Measurements from ENCODE around the gene PTPRF.

The PTPRF gene

GRCh38 chr1:43583058-43583457 is 52.4 kb downstream of the PTPRF start:
- TF ChIP-seq CTCF (IDR thresholded peaks at IDR 0.05; ENCODE audit: low read depth, low read length, poor library complexity, severe bottlenecking) (no peak), EZH2phosphoT487 (IDR thresholded peaks at IDR 0.05; ENCODE audit: borderline replicate concordance, low read length) (no peak)
- no peaks in the 10 kb centered on the region for H3K9me2 ChIP-seq (replicated peaks; ENCODE audit: control insufficient read depth, low read length)
- H3K27ac ChIP-seq (ENCODE audit: low read depth, low read length) = no peak overlapping the region
- H4K20me1 ChIP-seq (ENCODE audit: control insufficient read depth, insufficient read depth, low read depth, low read length) = no peaks in the 10 kb centered on the region
- no peak overlapping the region for H3K4me3 ChIP-seq (ENCODE audit: low read length)
- no peaks in the 10 kb centered on the region for H3K36me3 ChIP-seq (ENCODE audit: control insufficient read depth, low read length)
- no peaks in the 10 kb centered on the region for H3K79me2 ChIP-seq (ENCODE audit: control insufficient read depth, low read length)
- H3K4me1 ChIP-seq (ENCODE audit: control insufficient read depth, low read length) = no peaks in the 10 kb centered on the region
- H3F3A ChIP-seq (ENCODE audit: control insufficient read depth, insufficient read depth) = no peaks in the 10 kb centered on the region
- H3K4me2 ChIP-seq (ENCODE audit: low read length) = no peak overlapping the region
- no peaks in the 10 kb centered on the region for H3K9me3 ChIP-seq (ENCODE audit: control insufficient read depth, insufficient read depth, low read length)
- no peaks in the 10 kb centered on the region for H3K27me3 ChIP-seq (ENCODE audit: control insufficient read depth, low read length)

- Histone ChIP-seq H3K4me2 (ENCODE audit: low read length) (no peak overlapping the region), H3K36me3 (ENCODE audit: control insufficient read depth, low read length) (no peaks in the 10 kb centered on the region), H3K9me2 (replicated peaks; ENCODE audit: control insufficient read depth, low read length) (no peaks in the 10 kb centered on the region)
These were observed 53.5 kb downstream of the PTPRF start for GRCh38 chr1:43584204-43584603.

GRCh38 chr1:43585557-43585956 is 54.9 kb downstream of the PTPRF start:
- no peak overlapping the region for H3K4me3 ChIP-seq (ENCODE audit: low read length)
- H3K79me2 ChIP-seq (ENCODE audit: control insufficient read depth, low read length) = no peaks in the 10 kb centered on the region
- H3K4me1 ChIP-seq (ENCODE audit: control insufficient read depth, low read length) = no peaks in the 10 kb centered on the region
- TF ChIP-seq EZH2phosphoT487 (IDR thresholded peaks at IDR 0.05; ENCODE audit: borderline replicate concordance, low read length) (no peak), CTCF (IDR thresholded peaks at IDR 0.05; ENCODE audit: low read depth, low read length, poor library complexity, severe bottlenecking) (no peak)
- H3K36me3 ChIP-seq (ENCODE audit: control insufficient read depth, low read length) = no peaks in the 10 kb centered on the region
- H3K27ac ChIP-seq (ENCODE audit: low read depth, low read length) = no peak overlapping the region
- no peaks in the 10 kb centered on the region for H3K9me3 ChIP-seq (ENCODE audit: control insufficient read depth, insufficient read depth, low read length)
- no peaks in the 10 kb centered on the region for H3F3A ChIP-seq (ENCODE audit: control insufficient read depth, insufficient read depth)
- no peaks in the 10 kb centered on the region for H4K20me1 ChIP-seq (ENCODE audit: control insufficient read depth, insufficient read depth, low read depth, low read length)
- H3K9me2 ChIP-seq (replicated peaks; ENCODE audit: control insufficient read depth, low read length) = no peaks in the 10 kb centered on the region
- no peak overlapping the region for H3K4me2 ChIP-seq (ENCODE audit: low read length)
- no peaks in the 10 kb centered on the region for H3K27me3 ChIP-seq (ENCODE audit: control insufficient read depth, low read length)

More at GRCh38 chr1:43584204-43584603, 53.5 kb downstream of the PTPRF start:
- no peaks in the 10 kb centered on the region for H3K4me1 ChIP-seq (ENCODE audit: control insufficient read depth, low read length)
- H3K27ac ChIP-seq (ENCODE audit: low read depth, low read length) = no peak overlapping the region
- H3K9me3 ChIP-seq (ENCODE audit: control insufficient read depth, insufficient read depth, low read length) = no peaks in the 10 kb centered on the region
- TF ChIP-seq EZH2phosphoT487 (IDR thresholded peaks at IDR 0.05; ENCODE audit: borderline replicate concordance, low read length) = no peak
- no peak for TF ChIP-seq CTCF (IDR thresholded peaks at IDR 0.05; ENCODE audit: low read depth, low read length, poor library complexity, severe bottlenecking)
- H3F3A ChIP-seq (ENCODE audit: control insufficient read depth, insufficient read depth) = no peaks in the 10 kb centered on the region
- no peak overlapping the region for H3K4me3 ChIP-seq (ENCODE audit: low read length)
- no peaks in the 10 kb centered on the region for H3K79me2 ChIP-seq (ENCODE audit: control insufficient read depth, low read length)
- no peaks in the 10 kb centered on the region for H3K27me3 ChIP-seq (ENCODE audit: control insufficient read depth, low read length)
- no peaks in the 10 kb centered on the region for H4K20me1 ChIP-seq (ENCODE audit: control insufficient read depth, insufficient read depth, low read depth, low read length)
